SK-N-SH treated with all-trans-retinoic acid at 6 μM for 48 hours (cell line): ENCODE data around the gene CCDC14.
A peak's percentile ranks its signal among the peaks of the same experiment; 100 is the strongest.
"Not testable (repeated sequence)": the region's sequence is repeated elsewhere in the genome, so short reads cannot be mapped to it uniquely, and the experiment has no call there.

Source experiments
- ATAC-seq: fragments of 200-7000 bp; cut with Tn5 transposase; 3 replicates; pipeline ENCODE4 v1.9.1; 2020; ENCODE audit warnings: mild to moderate bottlenecking, moderate library complexity
- CSDC2 ChIP-seq: fragments of 250-450 bp; sonication (Bioruptor Pico); IDR thresholded peaks from 2 replicates; pipeline ENCODE4 v1.5.0; 2020; ENCODE audit warnings: mild to moderate bottlenecking, moderate library complexity
- ESRRG ChIP-seq: fragments of 250-450 bp; sonication (Bioruptor Pico); IDR thresholded peaks from 2 replicates; pipeline ENCODE4 v1.6.1; 2021; ENCODE audit warnings: mild to moderate bottlenecking
- GLIS3 ChIP-seq: fragments of 250-450 bp; sonication (Bioruptor Pico); IDR thresholded peaks from 2 replicates; pipeline ENCODE4 v1.5.0; 2020; ENCODE audit warnings: mild to moderate bottlenecking, moderate library complexity
- OSR1 ChIP-seq: fragments of 250-450 bp; sonication (Bioruptor Pico); IDR thresholded peaks from 2 replicates; pipeline ENCODE4 v1.8.0; 2022; ENCODE audit warnings: moderate library complexity, mild to moderate bottlenecking, inconsistent platforms
- PPARA ChIP-seq: fragments of 250-450 bp; sonication (Bioruptor Pico); IDR thresholded peaks from 2 replicates; pipeline ENCODE4 v1.5.0; 2020; ENCODE audit warnings: mild to moderate bottlenecking, borderline replicate concordance
- RARB ChIP-seq: fragments of 250-450 bp; sonication (Bioruptor Pico); IDR thresholded peaks from 2 replicates; pipeline ENCODE4 v1.8.0; 2021; ENCODE audit warnings: mild to moderate bottlenecking, moderate library complexity
- SNAI2 ChIP-seq: fragments of 250-450 bp; sonication (Bioruptor Pico); IDR thresholded peaks from 2 replicates; pipeline ENCODE4 v1.5.0; 2020; ENCODE audit warnings: mild to moderate bottlenecking, moderate library complexity
- TOX ChIP-seq: fragments of 250-450 bp; sonication (Bioruptor Pico); IDR thresholded peaks from 2 replicates; pipeline ENCODE4 v1.8.0; 2021; ENCODE audit warnings: mild to moderate bottlenecking, moderate library complexity, borderline replicate concordance
- ZC3H10 ChIP-seq: fragments of 250-450 bp; sonication (Bioruptor Pico); IDR thresholded peaks from 2 replicates; pipeline ENCODE4 v1.5.1; 2021; ENCODE audit warnings: mild to moderate bottlenecking, moderate library complexity
- ZFP30 ChIP-seq: fragments of 450-650 bp; formaldehyde crosslinking; IDR thresholded peaks from 2 replicates; pipeline ENCODE4 v1.5.0; 2022; ENCODE audit warnings: mild to moderate bottlenecking, moderate library complexity
- ZNF70 ChIP-seq: fragments of 450-650 bp; formaldehyde crosslinking; IDR thresholded peaks from 2 replicates; pipeline ENCODE4 v1.5.0; 2020; ENCODE audit warnings: mild to moderate bottlenecking, moderate library complexity
- ZNF8 ChIP-seq: fragments of 450-650 bp; formaldehyde crosslinking; IDR thresholded peaks from 2 replicates; pipeline ENCODE4 v1.5.0; 2020; ENCODE audit warnings: mild to moderate bottlenecking, moderate library complexity
- TF ChIP-seq, protein P1 (sequence below): fragments of 250-450 bp; sonication (Bioruptor Pico); IDR thresholded peaks from 2 replicates; pipeline ENCODE4 v1.5.1; 2021; ENCODE audit warnings: mild to moderate bottlenecking, moderate library complexity
- TF ChIP-seq, protein P2 (sequence below): fragments of 250-450 bp; sonication (Bioruptor Pico); IDR thresholded peaks from 2 replicates; pipeline ENCODE4 v1.5.0; 2020; ENCODE audit warnings: mild to moderate bottlenecking, moderate library complexity
- TF ChIP-seq, protein P3 (sequence below): fragments of 250-450 bp; sonication (Bioruptor Pico); IDR thresholded peaks from 2 replicates; pipeline ENCODE4 v1.8.0; 2021; ENCODE audit warnings: low read depth, mild to moderate bottlenecking, moderate library complexity, borderline replicate concordance

The CCDC14 gene, protein sequence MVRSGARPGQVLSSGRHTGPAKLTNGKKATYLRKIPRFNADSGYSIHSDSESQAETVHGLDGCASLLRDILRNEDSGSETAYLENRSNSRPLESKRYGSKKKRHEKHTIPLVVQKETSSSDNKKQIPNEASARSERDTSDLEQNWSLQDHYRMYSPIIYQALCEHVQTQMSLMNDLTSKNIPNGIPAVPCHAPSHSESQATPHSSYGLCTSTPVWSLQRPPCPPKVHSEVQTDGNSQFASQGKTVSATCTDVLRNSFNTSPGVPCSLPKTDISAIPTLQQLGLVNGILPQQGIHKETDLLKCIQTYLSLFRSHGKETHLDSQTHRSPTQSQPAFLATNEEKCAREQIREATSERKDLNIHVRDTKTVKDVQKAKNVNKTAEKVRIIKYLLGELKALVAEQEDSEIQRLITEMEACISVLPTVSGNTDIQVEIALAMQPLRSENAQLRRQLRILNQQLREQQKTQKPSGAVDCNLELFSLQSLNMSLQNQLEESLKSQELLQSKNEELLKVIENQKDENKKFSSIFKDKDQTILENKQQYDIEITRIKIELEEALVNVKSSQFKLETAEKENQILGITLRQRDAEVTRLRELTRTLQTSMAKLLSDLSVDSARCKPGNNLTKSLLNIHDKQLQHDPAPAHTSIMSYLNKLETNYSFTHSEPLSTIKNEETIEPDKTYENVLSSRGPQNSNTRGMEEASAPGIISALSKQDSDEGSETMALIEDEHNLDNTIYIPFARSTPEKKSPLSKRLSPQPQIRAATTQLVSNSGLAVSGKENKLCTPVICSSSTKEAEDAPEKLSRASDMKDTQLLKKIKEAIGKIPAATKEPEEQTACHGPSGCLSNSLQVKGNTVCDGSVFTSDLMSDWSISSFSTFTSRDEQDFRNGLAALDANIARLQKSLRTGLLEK

DNA sequence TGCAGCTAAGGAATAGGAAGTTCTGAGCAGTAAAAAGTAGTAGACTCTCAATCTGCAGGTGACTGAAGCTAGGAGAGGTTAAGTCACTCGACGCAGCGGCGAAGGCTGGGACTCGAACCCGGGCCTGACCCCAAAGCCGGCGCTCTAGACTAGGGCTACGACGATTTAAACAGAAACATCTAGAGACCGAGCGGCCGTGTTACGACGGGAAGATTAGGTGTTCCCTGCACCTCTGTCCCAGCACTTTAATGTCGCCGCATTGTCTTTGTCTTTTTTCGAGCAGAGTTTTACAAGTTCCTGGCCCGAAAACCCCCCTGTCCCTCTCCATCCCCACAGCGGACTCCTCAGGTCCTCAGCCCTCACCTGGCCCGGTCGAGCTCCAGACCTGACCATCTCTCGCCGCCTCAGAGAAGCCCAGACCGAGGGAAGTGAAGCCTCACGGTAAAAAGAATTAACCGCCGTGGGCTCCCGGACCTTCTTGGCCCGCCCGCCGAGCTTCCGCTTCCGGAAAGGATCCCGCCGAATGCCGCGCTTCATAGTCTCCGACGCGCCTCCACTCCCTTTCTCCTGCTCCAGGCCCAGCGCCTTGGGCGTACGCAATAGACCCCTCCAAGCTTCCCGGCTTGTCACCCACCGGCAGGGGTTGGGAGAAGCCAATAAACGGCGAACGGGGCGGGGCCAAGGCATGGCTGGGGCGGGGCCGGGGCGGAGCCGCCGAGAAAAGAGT is at the start of gene CCDC14:
CCDC14 (minus strand) TSS at position 449 of the 727 bp plus-strand sequence; CDS start at position 393, 56 bp downstream.
- ATAC-seq, result peak; percentile 100
- no peak for TF ChIP-seq SNAI2 (CRISPR knock-in tag)
- no peak for TF ChIP-seq RARB
- TF ChIP-seq, protein P1, sequence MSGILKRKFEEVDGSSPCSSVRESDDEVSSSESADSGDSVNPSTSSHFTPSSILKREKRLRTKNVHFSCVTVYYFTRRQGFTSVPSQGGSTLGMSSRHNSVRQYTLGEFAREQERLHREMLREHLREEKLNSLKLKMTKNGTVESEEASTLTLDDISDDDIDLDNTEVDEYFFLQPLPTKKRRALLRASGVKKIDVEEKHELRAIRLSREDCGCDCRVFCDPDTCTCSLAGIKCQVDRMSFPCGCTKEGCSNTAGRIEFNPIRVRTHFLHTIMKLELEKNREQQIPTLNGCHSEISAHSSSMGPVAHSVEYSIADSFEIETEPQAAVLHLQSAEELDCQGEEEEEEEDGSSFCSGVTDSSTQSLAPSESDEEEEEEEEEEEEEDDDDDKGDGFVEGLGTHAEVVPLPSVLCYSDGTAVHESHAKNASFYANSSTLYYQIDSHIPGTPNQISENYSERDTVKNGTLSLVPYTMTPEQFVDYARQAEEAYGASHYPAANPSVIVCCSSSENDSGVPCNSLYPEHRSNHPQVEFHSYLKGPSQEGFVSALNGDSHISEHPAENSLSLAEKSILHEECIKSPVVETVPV, result no peak
- TF ChIP-seq, protein P2, sequence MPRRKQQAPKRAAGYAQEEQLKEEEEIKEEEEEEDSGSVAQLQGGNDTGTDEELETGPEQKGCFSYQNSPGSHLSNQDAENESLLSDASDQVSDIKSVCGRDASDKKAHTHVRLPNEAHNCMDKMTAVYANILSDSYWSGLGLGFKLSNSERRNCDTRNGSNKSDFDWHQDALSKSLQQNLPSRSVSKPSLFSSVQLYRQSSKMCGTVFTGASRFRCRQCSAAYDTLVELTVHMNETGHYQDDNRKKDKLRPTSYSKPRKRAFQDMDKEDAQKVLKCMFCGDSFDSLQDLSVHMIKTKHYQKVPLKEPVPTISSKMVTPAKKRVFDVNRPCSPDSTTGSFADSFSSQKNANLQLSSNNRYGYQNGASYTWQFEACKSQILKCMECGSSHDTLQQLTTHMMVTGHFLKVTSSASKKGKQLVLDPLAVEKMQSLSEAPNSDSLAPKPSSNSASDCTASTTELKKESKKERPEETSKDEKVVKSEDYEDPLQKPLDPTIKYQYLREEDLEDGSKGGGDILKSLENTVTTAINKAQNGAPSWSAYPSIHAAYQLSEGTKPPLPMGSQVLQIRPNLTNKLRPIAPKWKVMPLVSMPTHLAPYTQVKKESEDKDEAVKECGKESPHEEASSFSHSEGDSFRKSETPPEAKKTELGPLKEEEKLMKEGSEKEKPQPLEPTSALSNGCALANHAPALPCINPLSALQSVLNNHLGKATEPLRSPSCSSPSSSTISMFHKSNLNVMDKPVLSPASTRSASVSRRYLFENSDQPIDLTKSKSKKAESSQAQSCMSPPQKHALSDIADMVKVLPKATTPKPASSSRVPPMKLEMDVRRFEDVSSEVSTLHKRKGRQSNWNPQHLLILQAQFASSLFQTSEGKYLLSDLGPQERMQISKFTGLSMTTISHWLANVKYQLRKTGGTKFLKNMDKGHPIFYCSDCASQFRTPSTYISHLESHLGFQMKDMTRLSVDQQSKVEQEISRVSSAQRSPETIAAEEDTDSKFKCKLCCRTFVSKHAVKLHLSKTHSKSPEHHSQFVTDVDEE, result no peak
- TF ChIP-seq ZNF70, result no peak
- TF ChIP-seq ESRRG (CRISPR knock-in tag), result no peak
- no peak for TF ChIP-seq GLIS3 (CRISPR knock-in tag)
- TF ChIP-seq, all 23 proteins: peak for 0

DNA sequence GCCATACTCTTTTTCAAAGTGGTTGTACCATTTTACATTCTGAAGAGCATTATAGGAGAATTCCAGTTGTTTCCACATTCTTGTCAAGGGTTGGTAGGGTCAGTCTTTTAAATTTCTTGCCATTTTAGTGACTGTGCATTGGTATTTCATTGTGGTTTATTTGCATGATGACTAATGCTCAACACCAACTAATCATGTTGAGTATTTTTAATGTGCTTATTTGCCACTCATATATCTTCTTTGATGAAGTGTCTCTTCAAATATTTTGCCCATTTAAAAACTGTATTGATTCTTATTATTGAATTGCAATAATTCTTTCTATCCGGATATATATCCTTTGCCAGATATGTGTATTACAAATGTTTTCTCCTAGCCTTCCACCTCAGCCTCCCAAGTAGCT is 47.3 kb upstream of the CCDC14 start:
- ATAC-seq, result not testable (repeated sequence)

DNA sequence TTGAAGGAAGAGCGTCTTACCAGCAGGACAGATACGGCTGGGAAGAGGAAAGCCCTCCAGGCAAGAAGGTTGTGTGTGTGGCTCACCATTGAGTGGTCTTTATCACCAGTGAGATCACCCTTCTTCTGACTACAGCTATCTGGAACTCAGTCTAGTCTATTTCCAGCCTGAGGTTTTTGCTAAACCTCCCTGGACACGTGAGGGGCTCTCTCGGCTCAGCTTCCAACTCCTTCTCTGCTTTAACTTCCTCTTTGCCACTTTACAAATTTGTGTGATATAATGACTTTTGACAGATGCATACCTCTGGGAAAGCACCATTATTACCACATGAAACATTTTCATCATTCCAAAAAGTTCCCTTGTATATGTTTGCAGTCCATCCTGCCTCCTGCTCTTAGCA is 46.2 kb upstream of the CCDC14 start:
- TF ChIP-seq TOX (CRISPR knock-in tag) (no peak), CSDC2 (no peak), ZC3H10 (CRISPR knock-in tag) (no peak), ESRRG (CRISPR knock-in tag) (no peak), PPARA (no peak), ZNF70 (no peak)

DNA sequence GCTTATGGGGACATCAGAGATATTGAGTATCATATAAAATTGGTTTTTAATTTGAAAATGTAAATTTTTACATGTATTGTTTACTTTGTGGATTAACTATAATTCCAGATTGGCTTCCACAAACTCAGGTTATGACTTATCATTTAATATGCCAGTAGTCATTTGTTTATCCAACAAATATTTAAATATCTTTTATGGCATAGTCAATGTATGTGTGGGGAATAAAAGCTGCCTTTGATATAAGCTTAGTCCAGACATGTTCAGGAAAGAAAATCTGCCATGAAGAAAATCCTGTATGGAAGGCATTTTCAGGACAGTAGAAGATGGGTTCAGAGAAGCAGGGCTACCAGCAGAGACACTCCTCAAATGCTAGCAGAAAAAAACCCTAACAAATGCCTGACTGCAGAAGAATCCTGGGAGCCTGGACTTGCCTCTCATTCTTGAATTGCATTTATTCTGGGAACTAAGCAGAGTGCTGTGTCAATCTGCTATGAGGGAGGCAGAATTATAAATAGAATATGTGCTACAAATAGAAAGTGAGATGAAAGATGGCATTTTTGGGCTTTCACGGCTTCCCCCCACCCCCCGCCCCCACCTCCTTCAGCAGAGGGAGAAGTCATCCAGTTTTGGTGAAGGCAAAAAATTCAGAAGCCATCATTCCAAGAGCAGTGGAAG is 41.5 kb upstream of the CCDC14 start:
- ATAC-seq, result not testable (repeated sequence)

More for the DNA sequence above, 46.2 kb upstream of the CCDC14 start:
- peak; percentile 83 for ATAC-seq

DNA sequence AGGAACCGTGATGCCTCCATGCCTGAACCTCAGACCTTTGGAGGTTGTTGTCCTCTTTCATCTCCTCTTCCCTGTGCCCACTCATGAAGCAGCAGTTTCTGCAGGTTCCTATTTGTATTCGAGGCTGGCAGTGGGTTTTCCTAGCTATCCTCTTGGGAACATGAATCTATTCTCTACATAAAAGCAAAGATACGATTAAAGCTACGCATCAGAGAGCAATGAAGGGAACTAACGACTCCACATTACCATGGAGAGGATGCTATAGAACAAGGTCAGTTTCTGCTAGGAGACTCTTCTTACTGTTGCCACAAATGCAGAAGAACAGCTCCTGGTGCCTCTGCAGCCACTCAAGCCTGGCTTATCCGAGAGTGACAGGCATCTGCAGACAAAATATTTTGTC is 40.3 kb upstream of the CCDC14 start:
- ATAC-seq, result not testable (repeated sequence)

DNA sequence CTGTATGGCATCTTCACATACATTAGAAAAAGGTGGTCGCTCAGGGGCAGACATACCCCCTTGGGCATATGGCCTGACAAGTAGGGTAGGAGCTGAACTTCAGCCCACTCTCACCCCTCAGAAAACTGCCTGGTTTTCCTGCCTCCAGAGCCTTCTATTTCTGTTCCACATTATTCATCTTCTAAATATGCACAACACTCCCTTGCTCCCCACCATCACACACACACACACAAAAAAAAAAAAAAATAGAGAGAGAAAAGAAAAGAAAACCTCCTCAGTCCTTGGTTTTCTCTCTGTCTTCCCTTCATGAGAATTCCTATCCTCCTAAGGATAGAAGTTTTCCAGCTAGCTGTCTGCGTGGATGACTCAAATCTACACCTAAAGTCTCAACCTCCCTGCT is 36.5 kb upstream of the CCDC14 start:
- TF ChIP-seq CSDC2, result no peak
- no peak for TF ChIP-seq ZFP30
- TF ChIP-seq GLIS3 (CRISPR knock-in tag), result no peak
- TF ChIP-seq ESRRG (CRISPR knock-in tag), result no peak
- TF ChIP-seq, protein P1, result no peak
- TF ChIP-seq OSR1 (CRISPR knock-in tag), result no peak
- no peak for TF ChIP-seq ZNF8 (CRISPR knock-in tag)
- TF ChIP-seq TOX (CRISPR knock-in tag), result no peak
- no peak for TF ChIP-seq PPARA
- TF ChIP-seq, protein P3, sequence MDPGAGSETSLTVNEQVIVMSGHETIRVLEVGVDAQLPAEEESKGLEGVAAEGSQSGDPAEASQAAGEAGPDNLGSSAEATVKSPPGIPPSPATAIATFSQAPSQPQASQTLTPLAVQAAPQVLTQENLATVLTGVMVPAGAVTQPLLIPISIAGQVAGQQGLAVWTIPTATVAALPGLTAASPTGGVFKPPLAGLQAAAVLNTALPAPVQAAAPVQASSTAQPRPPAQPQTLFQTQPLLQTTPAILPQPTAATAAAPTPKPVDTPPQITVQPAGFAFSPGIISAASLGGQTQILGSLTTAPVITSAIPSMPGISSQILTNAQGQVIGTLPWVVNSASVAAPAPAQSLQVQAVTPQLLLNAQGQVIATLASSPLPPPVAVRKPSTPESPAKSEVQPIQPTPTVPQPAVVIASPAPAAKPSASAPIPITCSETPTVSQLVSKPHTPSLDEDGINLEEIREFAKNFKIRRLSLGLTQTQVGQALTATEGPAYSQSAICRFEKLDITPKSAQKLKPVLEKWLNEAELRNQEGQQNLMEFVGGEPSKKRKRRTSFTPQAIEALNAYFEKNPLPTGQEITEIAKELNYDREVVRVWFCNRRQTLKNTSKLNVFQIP, result no peak
- TF ChIP-seq, all 23 proteins: peak for 0
- no peak for ATAC-seq
